HCT116 (cell line): ENCODE data around the gene CBX5. TPM values are rescaled to one million over a fixed set of nuclear protein-coding genes. Genes with fewer than 3 reads are reported as not detected.

Source experiments
- ATAC-seq: fragments of 200-7000 bp; cut with Tn5 transposase; 2 replicates; pipeline ENCODE4 v1.9.1; 2020; ENCODE audit warnings: mild to moderate bottlenecking, moderate library complexity
- BruUV-seq: library from RNA; stranded (reverse); fragments of 400-500 nt; replicated peaks from 2 replicates; lab custom pipeline; 2021; lab: Mats Ljungman, UMichigan
- CTCF ChIA-PET: fragments of 300-600 bp; sonication (Branson Sonifier 250); formaldehyde crosslinking; loops from one replicate; lab custom pipeline; 2021; ENCODE audit warnings: antibody characterized with exemption; lab: Charles Lee
- POLR2A ChIA-PET: fragments of 300-600, 350-600 bp; sonication (Branson Sonifier 250); formaldehyde crosslinking; loops from one replicate; lab custom pipeline; 2021; ENCODE audit warnings: antibody characterized with exemption; lab: Charles Lee
- RAD21 ChIA-PET, 2 experiments: fragments of 300-600 bp; sonication (Branson Sonifier 250); formaldehyde crosslinking; loops; one replicate each; lab custom pipeline; 2023; ENCODE audit warnings: low total read pairs in 2 of 2; ENCODE audit not compliant: uncharacterized antibody in 2 of 2, unreplicated experiment in 2 of 2, low non-redundant PET in 1 of 2; lab: Charles Lee
- DNase-seq: peaks from one replicate; pipeline ENCODE4 v3.0.0-alpha.2; 2010; ENCODE audit warnings: low read depth, low spot score
- H2AFZ ChIP-seq: fragments of 200-600 bp; shearing (Covaris generic), sonication (generic); 2 replicates; pipeline ENCODE4 v1.6.1; 2017; ENCODE audit warnings: low read depth, mixed run types, mixed read lengths, antibody characterized with exemption, low read length; ENCODE audit not compliant: poor library complexity, severe bottlenecking
- H3K27ac ChIP-seq: 2 replicates; pipeline ENCODE4 v1.5.1; 2012; ENCODE audit warnings: low read depth, low read length
- H3K27me3 ChIP-seq: fragments of 200-600 bp; sonication (generic); 2 replicates; pipeline ENCODE4 v1.6.1; 2016; ENCODE audit warnings: mixed run types, low read length, mixed read lengths; ENCODE audit not compliant: insufficient read depth
- H3K36me3 ChIP-seq, 2 experiments: fragments of 200-500 bp in 1 of 2; fragments of 200-600 bp in 1 of 2; sonication (Bioruptor generic) in 1 of 2; sonication (generic) in 1 of 2; 2 replicates each; pipeline versions ENCODE4 v1.5.1 to v1.6.1; 2014 to 2016; ENCODE audit warnings: low read length in 2 of 2, inconsistent platforms in 1 of 2, mixed read lengths in 1 of 2, mixed run types in 1 of 2; ENCODE audit not compliant: insufficient read depth in 2 of 2, control insufficient read depth in 1 of 2
- H3K4me1 ChIP-seq, 2 experiments: fragments of 200-600 bp in 1 of 2; sonication (generic) in 1 of 2; 2 replicates each; pipeline versions ENCODE4 v1.5.1 to v1.6.1; 2012 to 2017; ENCODE audit warnings: low read length in 2 of 2, inconsistent platforms in 1 of 2, mild to moderate bottlenecking in 1 of 2, mixed read lengths in 1 of 2, mixed run types in 1 of 2, moderate library complexity in 1 of 2; ENCODE audit not compliant: insufficient read depth in 2 of 2, control insufficient read depth in 1 of 2
- H3K4me2 ChIP-seq: fragments of 200-600 bp; sonication (generic); 2 replicates; pipeline ENCODE4 v1.6.1; 2017; ENCODE audit warnings: mixed run types, low read length, mixed read lengths
- H3K4me3 ChIP-seq, 2 experiments: fragments of 200-600 bp in 1 of 2; sonication (generic) in 1 of 2; replicated peaks in 1 of 2; 2 replicates each; pipeline ENCODE4 v1.5.1; 2011 to 2016; ENCODE audit warnings: low read length in 2 of 2, control low read depth in 1 of 2, low read depth in 1 of 2, mild to moderate bottlenecking in 1 of 2, mixed read lengths in 1 of 2, mixed run types in 1 of 2
- H3K79me2 ChIP-seq: fragments of 200-600 bp; sonication (generic); 2 replicates; pipeline ENCODE4 v1.6.1; 2017; ENCODE audit warnings: mild to moderate bottlenecking, mixed run types, low read length, moderate library complexity, mixed read lengths; ENCODE audit not compliant: insufficient read depth
- H3K9ac ChIP-seq: fragments of 200-600 bp; sonication (generic); 2 replicates; pipeline ENCODE4 v1.6.1; 2016; ENCODE audit warnings: low read length, mixed read lengths
- H3K9me2 ChIP-seq: fragments of 200-600 bp; sonication (generic), shearing (Covaris generic); 2 replicates; pipeline ENCODE4 v1.6.1; 2017; ENCODE audit warnings: mixed run types, mild to moderate bottlenecking, moderate library complexity; ENCODE audit not compliant: insufficient read depth
- H3K9me3 ChIP-seq, 2 experiments: fragments of 200-500 bp in 1 of 2; fragments of 200-600 bp in 1 of 2; sonication (Bioruptor generic) in 1 of 2; sonication (generic) in 1 of 2; 2 replicates each; pipeline ENCODE4 v1.6.1; 2014 to 2017; ENCODE audit warnings: low read length in 2 of 2, mixed read lengths in 2 of 2, inconsistent platforms in 1 of 2, low read depth in 1 of 2, mild to moderate bottlenecking in 1 of 2, mixed run types in 1 of 2, moderate library complexity in 1 of 2; ENCODE audit not compliant: control insufficient read depth in 1 of 2, insufficient read depth in 1 of 2
- H4K20me1 ChIP-seq: fragments of 200-600 bp; sonication (generic), shearing (Covaris generic); 2 replicates; pipeline ENCODE4 v1.6.1; 2017; ENCODE audit warnings: mixed run types, mild to moderate bottlenecking, moderate library complexity; ENCODE audit not compliant: insufficient read depth
- CBX3 ChIP-seq: IDR thresholded peaks from 2 replicates; pipeline ENCODE4 v1.6.1; 2012; ENCODE audit warnings: low read depth
- EGR1 ChIP-seq: IDR thresholded peaks from 2 replicates; pipeline ENCODE4 v1.6.1; 2012; ENCODE audit warnings: low read depth
- ELF1 ChIP-seq: IDR thresholded peaks from 2 replicates; pipeline ENCODE4 v1.6.1; 2012; ENCODE audit warnings: low read depth, borderline replicate concordance
- EZH2 ChIP-seq: fragments of 200-600 bp; sonication (generic); IDR thresholded peaks from 2 replicates; pipeline ENCODE4 v1.6.1; 2017; ENCODE audit warnings: antibody characterized with exemption, mixed run types
- EZH2phosphoT487 ChIP-seq: fragments of 200-600 bp; IDR thresholded peaks from 2 replicates; pipeline ENCODE4 v1.6.1; 2018; ENCODE audit warnings: antibody characterized with exemption, borderline replicate concordance
- JUND ChIP-seq: IDR thresholded peaks from 2 replicates; pipeline ENCODE4 v1.6.1; 2012
- POLR2A ChIP-seq: IDR thresholded peaks from 2 replicates; pipeline ENCODE4 v1.7.0; 2011; ENCODE audit warnings: borderline replicate concordance; ENCODE audit not compliant: insufficient read depth, insufficient read length; ENCODE audit errors: extremely low read depth
- POLR2AphosphoS5 ChIP-seq: IDR thresholded peaks from 2 replicates; pipeline ENCODE4 v1.6.1; 2011; ENCODE audit warnings: mild to moderate bottlenecking, low read depth, low read length, moderate library complexity
- REST ChIP-seq: IDR thresholded peaks from 2 replicates; pipeline ENCODE4 v1.6.1; 2012; ENCODE audit warnings: low read depth
- SIN3A ChIP-seq: IDR thresholded peaks from 2 replicates; pipeline ENCODE4 v1.6.1; 2012; ENCODE audit warnings: low read depth
- SP1 ChIP-seq: IDR thresholded peaks from 2 replicates; pipeline ENCODE4 v1.6.1; 2012; ENCODE audit warnings: low read depth
- SRF ChIP-seq: IDR thresholded peaks from 2 replicates; pipeline ENCODE4 v1.6.1; 2012; ENCODE audit warnings: low read depth
- TCF7L2 ChIP-seq: IDR thresholded peaks from 2 replicates; pipeline ENCODE4 v1.7.0; 2011; ENCODE audit warnings: borderline replicate concordance, inconsistent platforms; ENCODE audit not compliant: insufficient read depth, insufficient read length; ENCODE audit errors: extremely low read depth
- YY1 ChIP-seq: IDR thresholded peaks from 2 replicates; pipeline ENCODE4 v1.6.1; 2011; ENCODE audit warnings: low read length, low read depth, moderate library complexity, mild to moderate bottlenecking; ENCODE audit not compliant: insufficient replicate concordance; ENCODE audit errors: extremely low read depth
- ZBTB33 ChIP-seq: IDR thresholded peaks from 2 replicates; pipeline ENCODE4 v1.6.1; 2011; ENCODE audit warnings: mild to moderate bottlenecking, low read length, moderate library complexity; ENCODE audit not compliant: insufficient replicate concordance; ENCODE audit errors: extremely low read depth
- ZFX ChIP-seq: fragments of 450-650 bp; IDR thresholded peaks from 2 replicates; pipeline ENCODE4 v1.6.1; 2017
- ZNF274 ChIP-seq: fragments of 200-500 bp; sonication (Bioruptor generic); IDR thresholded peaks from 2 replicates; pipeline ENCODE4 v1.6.1; 2014; ENCODE audit warnings: mild to moderate bottlenecking, low read depth, low read length, inconsistent platforms
- intact Hi-C: fragments of 100-400 bp; cut with micrococcal nuclease; formaldehyde crosslinking; loops from 2 replicates; pipeline ENCODE4 v1.10.0; 2022
- total RNA-seq: library from RNA; stranded (reverse); gene quantifications from one replicate; pipeline ENCODE4 v1.2.1, GENCODE V29; 2021; ENCODE audit not compliant: unreplicated experiment
- TF ChIP-seq, protein P1 (sequence below): IDR thresholded peaks from 2 replicates; pipeline ENCODE4 v1.6.1; 2012
- TF ChIP-seq, protein P2 (sequence below): IDR thresholded peaks from 2 replicates; pipeline ENCODE4 v1.6.1; 2012

CBX5 gene
- total RNA-seq, 1 experiment from 2014 or later = 72.3 TPM

GRCh38 chr12:54207539-54208294, 72.2 kb downstream of the CBX5 start:
- BruUV-seq = no TSS peak
- intact Hi-C loops = loop anchor here (1.0 to 5.0 kb wide), 2 partner anchors 201 to 440 kb away; no protein-coding TSS in a partner anchor
- Histone ChIP-seq H2AFZ (peak overlapping the region; percentile 50), H3K9me3 (no peaks in the 10 kb centered on the region), H3K79me2 (no peaks in the 10 kb centered on the region), H3K36me3 (no peaks in the 10 kb centered on the region), H3K4me3 (no peak overlapping the region), H3K4me2 (peak overlapping the region; percentile 31; the same call in 1 of the 2 replicates), H3K9me2 (no peaks in the 10 kb centered on the region), H3K9ac (no peak overlapping the region), H4K20me1 (no peaks in the 10 kb centered on the region), H3K27ac (no peak overlapping the region), H3K27me3 (no peaks in the 10 kb centered on the region), H3K4me1 (peaks cover 2 to 10% of the 10 kb centered on the region in 2 experiments; a peak in 3 of 4 replicates)
- ChIA-PET RAD21 (interaction anchor here (0.6 to 2.0 kb wide), 5 partner anchors 175 to 202 kb away, joined by 3 to 7 read pairs (median 6); partner anchors contain the start of gene HOXC5 (in 1 of the 2)), CTCF (interaction anchor here (0.7 to 3.4 kb wide), 24 partner anchors 9 to 506 kb away, joined by 3 to 18 read pairs (median 5); partner anchors contain the start of genes COPZ1, HOXC10, HOXC5 and HOXC9), POLR2A (interaction anchor here (1.3 kb wide), 1 partner anchor 208 kb away, joined by 4 read pairs; the partner anchor contains the start of gene HOXC9)
- ATAC-seq (peak; percentile 98), DNase-seq (peak; percentile 69)
- TF ChIP-seq ZNF274 = no peak
- no peak for TF ChIP-seq POLR2A
- no peak for TF ChIP-seq EZH2
- peak; percentile 27; the same call in 1 of the 2 replicates for TF ChIP-seq POLR2AphosphoS5
- TF ChIP-seq EZH2phosphoT487 = no peak
- TF ChIP-seq, protein P1, sequence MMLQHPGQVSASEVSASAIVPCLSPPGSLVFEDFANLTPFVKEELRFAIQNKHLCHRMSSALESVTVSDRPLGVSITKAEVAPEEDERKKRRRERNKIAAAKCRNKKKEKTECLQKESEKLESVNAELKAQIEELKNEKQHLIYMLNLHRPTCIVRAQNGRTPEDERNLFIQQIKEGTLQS = no peak
- no peak for TF ChIP-seq ZFX
- no peak for TF ChIP-seq ZBTB33
- TF ChIP-seq, protein P2, sequence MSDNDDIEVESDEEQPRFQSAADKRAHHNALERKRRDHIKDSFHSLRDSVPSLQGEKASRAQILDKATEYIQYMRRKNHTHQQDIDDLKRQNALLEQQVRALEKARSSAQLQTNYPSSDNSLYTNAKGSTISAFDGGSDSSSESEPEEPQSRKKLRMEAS = no peak
- no peak for TF ChIP-seq SRF
- no peak for TF ChIP-seq EGR1
- no peak for TF ChIP-seq SP1
- no peak for TF ChIP-seq TCF7L2
- TF ChIP-seq REST = no peak
- TF ChIP-seq YY1 = no peak
- TF ChIP-seq JUND = no peak
- TF ChIP-seq CBX3 = no peak
- TF ChIP-seq SIN3A = no peak
- no peak for TF ChIP-seq ELF1
